Measurements from ENCODE around the gene FARS2. TPM values are rescaled to one million over a fixed set of nuclear protein-coding genes. Genes with fewer than 3 reads are reported as not detected.

The FARS2 gene
- total and polyA plus RNA-seq, 2 of the 13 experiments (the other 11 are each of a cell fraction or from before 2014, with no cell fraction given) = 15.4 to 26.0 TPM

DNA sequence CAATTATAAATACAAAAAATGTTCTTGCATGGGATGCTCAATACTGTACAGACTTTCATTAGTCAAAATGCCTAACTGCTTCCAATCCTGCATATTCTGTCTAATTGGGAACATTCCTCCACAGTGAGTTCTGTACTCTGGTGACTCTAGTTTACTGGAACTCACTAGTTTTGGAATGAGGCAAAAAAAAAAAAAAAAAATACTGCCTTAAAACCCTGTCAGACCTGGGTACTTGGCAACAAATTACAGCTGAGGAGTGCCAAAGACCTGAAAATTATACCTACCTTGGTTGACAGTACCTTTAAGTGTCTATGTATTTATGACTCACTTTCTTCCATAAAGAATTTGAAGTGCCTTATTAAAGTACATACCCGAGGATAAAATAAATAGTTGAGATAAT is 276.7 kb downstream of the FARS2 start (continued):
- TF ChIP-seq, protein P1, sequence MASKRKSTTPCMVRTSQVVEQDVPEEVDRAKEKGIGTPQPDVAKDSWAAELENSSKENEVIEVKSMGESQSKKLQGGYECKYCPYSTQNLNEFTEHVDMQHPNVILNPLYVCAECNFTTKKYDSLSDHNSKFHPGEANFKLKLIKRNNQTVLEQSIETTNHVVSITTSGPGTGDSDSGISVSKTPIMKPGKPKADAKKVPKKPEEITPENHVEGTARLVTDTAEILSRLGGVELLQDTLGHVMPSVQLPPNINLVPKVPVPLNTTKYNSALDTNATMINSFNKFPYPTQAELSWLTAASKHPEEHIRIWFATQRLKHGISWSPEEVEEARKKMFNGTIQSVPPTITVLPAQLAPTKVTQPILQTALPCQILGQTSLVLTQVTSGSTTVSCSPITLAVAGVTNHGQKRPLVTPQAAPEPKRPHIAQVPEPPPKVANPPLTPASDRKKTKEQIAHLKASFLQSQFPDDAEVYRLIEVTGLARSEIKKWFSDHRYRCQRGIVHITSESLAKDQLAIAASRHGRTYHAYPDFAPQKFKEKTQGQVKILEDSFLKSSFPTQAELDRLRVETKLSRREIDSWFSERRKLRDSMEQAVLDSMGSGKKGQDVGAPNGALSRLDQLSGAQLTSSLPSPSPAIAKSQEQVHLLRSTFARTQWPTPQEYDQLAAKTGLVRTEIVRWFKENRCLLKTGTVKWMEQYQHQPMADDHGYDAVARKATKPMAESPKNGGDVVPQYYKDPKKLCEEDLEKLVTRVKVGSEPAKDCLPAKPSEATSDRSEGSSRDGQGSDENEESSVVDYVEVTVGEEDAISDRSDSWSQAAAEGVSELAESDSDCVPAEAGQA (IDR thresholded peaks at IDR 0.05; ENCODE audit: low read depth) = no peak
- TF ChIP-seq, protein P1 (CRISPR knock-in tag; IDR thresholded peaks at IDR 0.05; ENCODE audit: borderline replicate concordance) = no peak

GRCh38 chr6:5540370-5540769 is 279.1 kb downstream of the FARS2 start:
- BruUV-seq (replicated peaks) = no TSS peak
- Histone ChIP-seq H2AFZ (ENCODE audit: low read length) (no peak overlapping the region), H3K79me2 (ENCODE audit: insufficient read depth, low read length) (no peaks in the 10 kb centered on the region), H3K9me3 (ENCODE audit: low read length) (no peaks in the 10 kb centered on the region), H3K4me1 (ENCODE audit: insufficient read depth, low read length) (no peaks in the 10 kb centered on the region), H3K4me3 (replicated peaks in 1 of 3; ENCODE audit: insufficient read depth in 1 of 3, low read depth in 2 of 3, low read length in 3 of 3) (no peak overlapping the region), H3K27me3 (ENCODE audit: control insufficient read depth in 1 of 2, insufficient read depth in 2 of 2, low read length in 2 of 2) (no peaks in the 10 kb centered on the region), H3K27ac (ENCODE audit: extremely low read length, insufficient read depth, low read length) (no peak overlapping the region), H3K36me3 (replicated peaks in 1 of 2; ENCODE audit: control insufficient read depth in 1 of 2, insufficient read depth in 2 of 2, low read length in 2 of 2) (no peaks in the 10 kb centered on the region; a peak in 1 of 5 replicates), H4K20me1 (ENCODE audit: insufficient read depth, low read length) (no peaks in the 10 kb centered on the region), H3K9ac (ENCODE audit: insufficient read depth, low read depth, low read length) (no peak overlapping the region), H3K4me2 (ENCODE audit: low read depth, low read length) (no peak overlapping the region)
- in situ Hi-C loops (cut with HindIII; ENCODE audit: extremely low pct_ligation_motif_present, low pct_unique_long_range_greater_than_20kb) = no loop called here
- 88% methylated on average over 8 of the region's 8 CpGs for WGBS (ENCODE audit: low lambda C conversion rate)
- no peak for DNase-seq (ENCODE audit: low spot score)
- ChIA-PET CTCF (ENCODE audit: low intra/inter-chr PET ratio, low total read pairs) (no interaction called here), POLR2A (no interaction called here)
- ATAC-seq = no peak
- no peak for FAIRE-seq
- intact Hi-C loops (cut with micrococcal nuclease; ENCODE audit: unreplicated experiment) = no loop called here
- TF ChIP-seq ZNF235 (CRISPR knock-in tag; IDR thresholded peaks at IDR 0.05; ENCODE audit: borderline replicate concordance) (no peak), ZNF629 (CRISPR knock-in tag; conservative IDR thresholded peaks at IDR 0.05) (no peak), ZNF329 (CRISPR knock-in tag; IDR thresholded peaks at IDR 0.05; ENCODE audit: low read depth) (no peak), SKI (IDR thresholded peaks at IDR 0.05; ENCODE audit: partially characterized antibody) (no peak), ATF4 (CRISPR knock-in tag; IDR thresholded peaks at IDR 0.05) (no peak), ATF2 (CRISPR knock-in tag; IDR thresholded peaks at IDR 0.05) (no peak), SMAD1 (CRISPR knock-in tag; IDR thresholded peaks at IDR 0.05; ENCODE audit: borderline replicate concordance, low read depth) (no peak), NRL (CRISPR knock-in tag; IDR thresholded peaks at IDR 0.05; ENCODE audit: borderline replicate concordance) (no peak), SIX1 (CRISPR knock-in tag; IDR thresholded peaks at IDR 0.05; ENCODE audit: borderline replicate concordance) (no peak)

All from HepG2 (cell line).